ENCODE data around the gene GARIN5B. TPM values are rescaled to one million over a fixed set of nuclear protein-coding genes. Genes with fewer than 3 reads are reported as not detected.

The GARIN5B gene
- total and polyA plus RNA-seq, 2 of the 13 experiments (the other 11 are each of a cell fraction or from before 2014, with no cell fraction given) = not detected

GRCh38 chr19:55385724-55386492, 22.8 kb upstream of the GARIN5B start, which contains the start of gene RPL28 (continued):
- TF ChIP-seq AKNA (CRISPR knock-in tag; IDR thresholded peaks at IDR 0.05; ENCODE audit: borderline replicate concordance) = no peak
- TF ChIP-seq FIP1L1 (IDR thresholded peaks at IDR 0.05; ENCODE audit: borderline replicate concordance, insufficient read depth, low read depth, low read length) = no peak
- TF ChIP-seq PAF1 (CRISPR knock-in tag; IDR thresholded peaks at IDR 0.05) = no peak
- no peak for TF ChIP-seq ZNF546 (CRISPR knock-in tag; conservative IDR thresholded peaks at IDR 0.05)
- TF ChIP-seq DPF2 (CRISPR knock-in tag; IDR thresholded peaks at IDR 0.05; ENCODE audit: borderline replicate concordance, low read depth) = no peak
- TF ChIP-seq ADNP (CRISPR knock-in tag; IDR thresholded peaks at IDR 0.05) = no peak
- TF ChIP-seq PPARG (CRISPR knock-in tag; conservative IDR thresholded peaks at IDR 0.05) = peak; percentile 64
- no peak for TF ChIP-seq ZNF44 (CRISPR knock-in tag; IDR thresholded peaks at IDR 0.05)
- TF ChIP-seq ZFP90 (CRISPR knock-in tag; IDR thresholded peaks at IDR 0.05; ENCODE audit: borderline replicate concordance) = peak; percentile 51; the same call in 1 of the 2 replicates
- peak; percentile 87 for TF ChIP-seq BRD4 (CRISPR knock-in tag; IDR thresholded peaks at IDR 0.05)
- TF ChIP-seq ZNF232 (CRISPR knock-in tag; IDR thresholded peaks at IDR 0.05; ENCODE audit: borderline replicate concordance) = no peak
- TF ChIP-seq ISL2 (CRISPR knock-in tag; IDR thresholded peaks at IDR 0.05) = no peak; the same call in 1 of the 2 replicates
- TF ChIP-seq ZNF337 (CRISPR knock-in tag; IDR thresholded peaks at IDR 0.05; ENCODE audit: borderline replicate concordance, low read depth) = 0 out of 2 replicates have a peak, but pooled peaks have one; percentile 26
- TF ChIP-seq ZNF225 (CRISPR knock-in tag; IDR thresholded peaks at IDR 0.05) = peak; percentile 85
- TF ChIP-seq ZNF570 (CRISPR knock-in tag; IDR thresholded peaks at IDR 0.05; ENCODE audit: borderline replicate concordance) = no peak
- TF ChIP-seq ZNF639 (CRISPR knock-in tag; conservative IDR thresholded peaks at IDR 0.05) = peak; percentile 60; the same call in 1 of the 2 replicates
- peak; percentile 61; the same call in 1 of the 2 replicates for TF ChIP-seq ZNF784 (CRISPR knock-in tag; IDR thresholded peaks at IDR 0.05; ENCODE audit: borderline replicate concordance)
- no peak for TF ChIP-seq ZNF10 (CRISPR knock-in tag; IDR thresholded peaks at IDR 0.05; ENCODE audit: borderline replicate concordance, low read depth)
- TF ChIP-seq ZNF83 (CRISPR knock-in tag; IDR thresholded peaks at IDR 0.05; ENCODE audit: borderline replicate concordance) = no peak
- TF ChIP-seq ZNF343 (CRISPR knock-in tag; IDR thresholded peaks at IDR 0.05) = peak; percentile 77; the same call in 1 of the 2 replicates
- no peak for TF ChIP-seq NFIC (IDR thresholded peaks at IDR 0.05; ENCODE audit: low read length)
- no peak for TF ChIP-seq HNRNPH1 (optimal IDR thresholded peaks at IDR 0.05; ENCODE audit: low read depth, low read length)
- TF ChIP-seq NCOA2 (CRISPR knock-in tag; IDR thresholded peaks at IDR 0.05) = peak; percentile 64
